ENCODE data around the gene VWA3B. TPM values are rescaled to one million over a fixed set of nuclear protein-coding genes. Genes with fewer than 3 reads are reported as not detected.

VWA3B gene
- total RNA-seq, 2 donors from 2014 or later = 0.78 TPM; not detected in 1

DNA sequence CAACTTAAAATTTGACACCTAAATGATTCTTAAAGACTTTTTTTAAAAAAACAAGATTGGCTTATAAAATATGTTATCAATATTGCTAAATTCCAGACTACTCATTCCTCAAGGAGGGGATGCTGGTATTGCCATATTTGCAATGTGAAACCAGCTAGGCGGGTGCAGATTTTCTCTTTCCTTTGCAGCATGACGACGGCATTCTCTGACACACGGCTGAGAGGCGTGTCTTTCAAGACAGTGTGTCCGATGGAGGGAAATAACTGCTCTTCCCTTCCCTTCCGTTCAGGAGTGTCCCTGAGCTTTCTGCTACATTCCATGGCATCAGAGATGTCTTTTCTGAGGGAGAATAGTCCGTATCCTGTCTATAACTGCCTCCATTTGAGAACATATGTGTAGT lies 221.1 kb downstream of the VWA3B start:
- TF ChIP-seq, protein P1, sequence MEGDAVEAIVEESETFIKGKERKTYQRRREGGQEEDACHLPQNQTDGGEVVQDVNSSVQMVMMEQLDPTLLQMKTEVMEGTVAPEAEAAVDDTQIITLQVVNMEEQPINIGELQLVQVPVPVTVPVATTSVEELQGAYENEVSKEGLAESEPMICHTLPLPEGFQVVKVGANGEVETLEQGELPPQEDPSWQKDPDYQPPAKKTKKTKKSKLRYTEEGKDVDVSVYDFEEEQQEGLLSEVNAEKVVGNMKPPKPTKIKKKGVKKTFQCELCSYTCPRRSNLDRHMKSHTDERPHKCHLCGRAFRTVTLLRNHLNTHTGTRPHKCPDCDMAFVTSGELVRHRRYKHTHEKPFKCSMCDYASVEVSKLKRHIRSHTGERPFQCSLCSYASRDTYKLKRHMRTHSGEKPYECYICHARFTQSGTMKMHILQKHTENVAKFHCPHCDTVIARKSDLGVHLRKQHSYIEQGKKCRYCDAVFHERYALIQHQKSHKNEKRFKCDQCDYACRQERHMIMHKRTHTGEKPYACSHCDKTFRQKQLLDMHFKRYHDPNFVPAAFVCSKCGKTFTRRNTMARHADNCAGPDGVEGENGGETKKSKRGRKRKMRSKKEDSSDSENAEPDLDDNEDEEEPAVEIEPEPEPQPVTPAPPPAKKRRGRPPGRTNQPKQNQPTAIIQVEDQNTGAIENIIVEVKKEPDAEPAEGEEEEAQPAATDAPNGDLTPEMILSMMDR (IDR thresholded peaks at IDR 0.05) = no peak
- no peak for TF ChIP-seq POLR2A (IDR thresholded peaks at IDR 0.05)
- ATAC-seq (no peak), DNase-seq (no peak)
- 70 to 74% methylated on average over 8 of the region's 8 CpGs for WGBS, 2 donors
- Histone ChIP-seq H3K4me1 (no peaks in the 10 kb centered on the region), H3K27me3 (no peaks in the 10 kb centered on the region), H3K27ac (no peak overlapping the region), H3K4me3 (no peak overlapping the region), H3K9me3 (no peaks in the 10 kb centered on the region), H3K36me3 (replicated peaks in 1 of 2; ENCODE audit: insufficient read depth in 1 of 2, low read depth in 2 of 2) (no peaks in the 10 kb centered on the region)
- intact Hi-C loops (cut with DNase I) = no loop called here

DNA sequence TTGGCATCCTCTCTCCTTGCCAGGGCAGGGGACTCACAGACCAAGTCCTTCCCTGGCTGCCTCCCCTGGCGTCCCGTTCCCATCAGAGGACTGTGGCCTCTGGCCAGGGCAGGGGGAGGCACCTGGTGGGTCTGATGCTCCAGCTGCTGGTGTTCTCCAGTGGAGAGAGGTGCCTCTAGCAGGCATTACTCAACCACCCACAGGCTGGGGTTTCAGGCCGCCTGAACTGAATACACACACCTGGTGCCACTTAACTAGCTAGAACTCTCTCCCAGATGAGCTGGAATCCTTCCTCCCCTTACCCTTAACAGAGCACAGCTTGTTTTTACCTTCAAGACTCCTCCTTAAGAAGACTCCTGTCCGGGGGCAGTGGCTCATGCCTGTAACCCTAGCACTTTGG lies 221.6 kb downstream of the VWA3B start:
- DNase-seq = no peak
- no peak overlapping the region for H3K27ac ChIP-seq
- no peak overlapping the region for H3K4me3 ChIP-seq

DNA sequence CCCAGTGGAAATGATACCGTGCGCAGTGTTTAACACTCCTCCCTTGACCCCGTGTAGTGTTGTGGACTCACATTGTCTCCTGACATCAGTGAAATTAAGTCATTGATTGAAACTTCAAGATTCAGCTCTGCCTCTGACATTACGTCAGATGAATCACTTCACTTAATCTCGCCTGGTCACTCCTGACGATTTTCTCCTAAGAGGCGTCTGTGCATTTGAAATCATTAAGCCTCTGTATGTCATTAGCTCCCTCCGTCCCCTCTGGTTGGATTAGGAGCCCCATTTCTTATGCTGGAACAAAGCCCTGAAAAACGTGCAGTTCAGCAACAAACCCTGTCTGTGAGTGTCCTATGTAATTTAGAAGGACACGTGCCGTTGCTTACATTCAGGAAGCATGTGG lies 222.6 kb downstream of the VWA3B start:
- DNase-seq (no peak), ATAC-seq (no peak)
- Histone ChIP-seq H3K27me3 (no peaks in the 10 kb centered on the region), H3K4me1 (no peaks in the 10 kb centered on the region), H3K27ac (no peak overlapping the region), H3K9me3 (no peaks in the 10 kb centered on the region), H3K4me3 (no peak overlapping the region), H3K36me3 (replicated peaks in 1 of 2; ENCODE audit: insufficient read depth in 1 of 2, low read depth in 2 of 2) (no peaks in the 10 kb centered on the region)
- intact Hi-C loops (cut with DNase I) = no loop called here
- no peak for TF ChIP-seq POLR2A (IDR thresholded peaks at IDR 0.05)
- TF ChIP-seq, protein P1 (IDR thresholded peaks at IDR 0.05) = no peak
- WGBS, 2 donors = 67 to 79% methylated on average over 11 of the region's 11 CpGs

More for the DNA sequence above, 221.6 kb downstream of the VWA3B start:
- TF ChIP-seq, protein P1 (IDR thresholded peaks at IDR 0.05) = no peak
- TF ChIP-seq POLR2A (IDR thresholded peaks at IDR 0.05) = no peak
- WGBS, 2 donors = 86 to 93% methylated on average over 4 of the region's 4 CpGs
- no peaks in the 10 kb centered on the region for H3K4me1 ChIP-seq
- intact Hi-C loops (cut with DNase I) = no loop called here
- no peaks in the 10 kb centered on the region for H3K27me3 ChIP-seq
- H3K36me3 ChIP-seq (replicated peaks in 1 of 2; ENCODE audit: insufficient read depth in 1 of 2, low read depth in 2 of 2) = no peaks in the 10 kb centered on the region
- no peaks in the 10 kb centered on the region for H3K9me3 ChIP-seq
- ATAC-seq = no peak

DNA sequence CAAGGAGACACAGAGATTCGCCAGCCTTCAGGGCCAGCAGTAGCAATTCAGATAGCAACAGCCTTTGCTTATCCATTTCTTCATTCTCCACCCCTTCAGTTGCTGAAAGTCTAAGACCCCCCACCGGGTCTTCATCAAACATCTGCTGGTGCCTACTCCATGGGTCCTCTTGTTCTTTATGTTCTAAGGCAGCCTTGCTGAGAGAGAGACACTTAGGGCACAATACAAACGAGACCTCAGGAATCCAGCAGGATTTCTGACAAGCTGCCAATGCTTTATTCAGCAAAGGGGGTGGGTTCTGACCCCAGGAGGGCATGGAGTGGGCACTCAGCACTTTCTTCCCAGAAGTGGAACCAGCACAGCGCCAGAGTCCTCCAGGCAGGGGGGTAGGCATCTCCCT lies 223.0 kb downstream of the VWA3B start:
- ATAC-seq (no peak), DNase-seq (no peak)
- 64 to 72% methylated on average over 4 of the region's 4 CpGs for WGBS, 2 donors
- Histone ChIP-seq H3K4me1 (no peaks in the 10 kb centered on the region), H3K4me3 (no peak overlapping the region), H3K27ac (no peak overlapping the region), H3K27me3 (no peaks in the 10 kb centered on the region), H3K9me3 (no peaks in the 10 kb centered on the region), H3K36me3 (replicated peaks in 1 of 2; ENCODE audit: insufficient read depth in 1 of 2, low read depth in 2 of 2) (no peaks in the 10 kb centered on the region)
- intact Hi-C loops (cut with DNase I) = no loop called here
- no peak for TF ChIP-seq POLR2A (IDR thresholded peaks at IDR 0.05)

DNA sequence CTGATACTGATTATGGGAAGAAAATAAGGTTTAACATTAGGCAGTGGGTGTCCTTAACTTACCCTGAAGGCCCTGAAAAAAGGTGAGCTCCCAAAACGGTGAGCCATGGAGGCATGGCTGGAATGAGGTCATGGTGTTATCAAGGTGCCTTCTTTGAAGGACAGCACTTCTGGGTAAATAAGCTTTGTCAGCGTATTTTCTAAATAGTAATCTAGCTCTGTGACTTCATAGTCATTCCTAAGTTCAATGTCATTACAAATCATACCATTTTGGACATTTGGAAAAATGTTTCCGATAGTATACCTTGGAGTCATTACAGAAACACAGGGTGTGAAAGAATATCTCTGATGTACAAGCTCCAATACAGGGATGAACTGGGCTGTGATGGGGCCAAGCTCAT lies 224.1 kb downstream of the VWA3B start:
- DNase-seq = no peak
- no peaks in the 10 kb centered on the region for H3K27me3 ChIP-seq
- ATAC-seq = no peak
- H3K4me1 ChIP-seq = no peaks in the 10 kb centered on the region
- WGBS, 2 donors = 52 to 60% methylated on average over 3 of the region's 3 CpGs
- H3K9me3 ChIP-seq = no peaks in the 10 kb centered on the region
- no peaks in the 10 kb centered on the region for H3K36me3 ChIP-seq (replicated peaks in 1 of 2; ENCODE audit: insufficient read depth in 1 of 2, low read depth in 2 of 2)
- H3K4me3 ChIP-seq = no peak overlapping the region
- intact Hi-C loops (cut with DNase I) = no loop called here
- TF ChIP-seq, protein P1 (IDR thresholded peaks at IDR 0.05) = no peak
- TF ChIP-seq POLR2A (IDR thresholded peaks at IDR 0.05) = no peak
- H3K27ac ChIP-seq = no peak overlapping the region

Data from body of pancreas (tissue), 4 donors.